ENCODE data around the gene RAB3GAP1. TPM values are rescaled to one million over a fixed set of nuclear protein-coding genes. Genes with fewer than 3 reads are reported as not detected.

The RAB3GAP1 gene
- total RNA-seq, 2 donors from 2014 or later = 28.5 to 29.6 TPM

DNA sequence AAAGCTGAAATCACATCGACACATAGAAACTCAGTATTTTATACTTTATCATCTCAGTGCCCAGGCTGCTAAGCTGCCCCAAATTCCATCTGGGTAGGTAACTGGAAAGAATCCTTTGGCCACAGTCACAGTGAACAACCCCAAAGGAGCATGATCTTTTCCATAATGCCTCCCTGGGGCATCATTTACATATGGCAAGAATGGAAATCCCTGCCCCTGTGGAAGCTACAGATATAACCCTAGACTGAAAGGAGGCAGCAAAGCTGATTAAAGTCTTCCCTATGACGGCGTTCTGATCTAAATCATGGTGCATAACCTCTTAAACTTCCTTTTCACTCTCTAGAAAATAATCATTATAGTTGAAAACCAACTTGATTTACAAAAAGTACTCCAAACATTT is 46.3 kb upstream of the RAB3GAP1 start:
- Mint-ChIP-seq H3K27me3 (ENCODE audit: insufficient read depth) (peaks cover 6% of the 10 kb centered on the region), H3K36me3 (ENCODE audit: low read depth) (no peaks in the 10 kb centered on the region), H3K9me3 (no peaks in the 10 kb centered on the region), H3K27ac (no peak overlapping the region), H3K4me3 (no peak overlapping the region), H3K4me1 (peaks cover 4% of the 10 kb centered on the region)
- no peaks in the 10 kb centered on the region for H3K27me3 ChIP-seq (ENCODE audit: control insufficient read depth, insufficient read depth, low read length, poor library complexity, severe bottlenecking)
- DNase-seq = no peak
- H3K9me3 ChIP-seq (ENCODE audit: control insufficient read depth, low read length) = no peaks in the 10 kb centered on the region
- 63 to 67% methylated on average over 2 to 3 of the region's 3 CpGs for WGBS, 2 experiments (ENCODE audit: insufficient coverage in 1 of 2, insufficient read length in 1 of 2)
- peaks cover 4% of the 10 kb centered on the region for H3K4me1 ChIP-seq (ENCODE audit: control insufficient read depth, insufficient read depth, low read length)
- H3K36me3 ChIP-seq (ENCODE audit: control insufficient read depth, insufficient read depth, low read length) = no peaks in the 10 kb centered on the region
- H3K27ac ChIP-seq (ENCODE audit: low read depth, low read length) = no peak overlapping the region
- H3K4me3 ChIP-seq (ENCODE audit: low read length) = no peak overlapping the region
- TF ChIP-seq, protein P1, sequence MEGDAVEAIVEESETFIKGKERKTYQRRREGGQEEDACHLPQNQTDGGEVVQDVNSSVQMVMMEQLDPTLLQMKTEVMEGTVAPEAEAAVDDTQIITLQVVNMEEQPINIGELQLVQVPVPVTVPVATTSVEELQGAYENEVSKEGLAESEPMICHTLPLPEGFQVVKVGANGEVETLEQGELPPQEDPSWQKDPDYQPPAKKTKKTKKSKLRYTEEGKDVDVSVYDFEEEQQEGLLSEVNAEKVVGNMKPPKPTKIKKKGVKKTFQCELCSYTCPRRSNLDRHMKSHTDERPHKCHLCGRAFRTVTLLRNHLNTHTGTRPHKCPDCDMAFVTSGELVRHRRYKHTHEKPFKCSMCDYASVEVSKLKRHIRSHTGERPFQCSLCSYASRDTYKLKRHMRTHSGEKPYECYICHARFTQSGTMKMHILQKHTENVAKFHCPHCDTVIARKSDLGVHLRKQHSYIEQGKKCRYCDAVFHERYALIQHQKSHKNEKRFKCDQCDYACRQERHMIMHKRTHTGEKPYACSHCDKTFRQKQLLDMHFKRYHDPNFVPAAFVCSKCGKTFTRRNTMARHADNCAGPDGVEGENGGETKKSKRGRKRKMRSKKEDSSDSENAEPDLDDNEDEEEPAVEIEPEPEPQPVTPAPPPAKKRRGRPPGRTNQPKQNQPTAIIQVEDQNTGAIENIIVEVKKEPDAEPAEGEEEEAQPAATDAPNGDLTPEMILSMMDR (conservative IDR thresholded peaks at IDR 0.05) = no peak
- H3K9ac ChIP-seq (ENCODE audit: extremely low read depth, low read length, poor library complexity, severe bottlenecking) = no peak overlapping the region

DNA sequence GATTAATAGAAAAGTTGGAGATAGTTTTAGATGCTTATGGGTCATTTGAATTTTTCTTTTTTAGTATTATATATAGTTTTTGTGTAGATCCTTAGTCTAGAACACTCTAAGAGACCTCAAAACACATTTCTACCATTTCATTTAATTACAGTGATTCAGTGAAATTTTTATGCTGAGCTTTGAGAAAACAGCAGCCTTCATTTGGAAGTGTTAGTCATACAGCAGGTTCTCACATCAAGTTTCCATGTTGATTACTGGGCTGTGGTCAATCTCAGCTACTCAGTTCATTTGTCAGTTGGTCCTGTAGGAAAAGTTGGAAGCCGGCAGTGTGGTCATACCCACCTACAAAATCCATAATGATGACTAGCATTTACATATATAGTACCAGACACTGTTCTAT is 42.8 kb upstream of the RAB3GAP1 start:
- no peak overlapping the region for H3K4me3 ChIP-seq (ENCODE audit: low read length)
- WGBS, 2 experiments (ENCODE audit: insufficient coverage in 1 of 2, insufficient read length in 1 of 2) = 95% methylated on average over 1 of the region's 1 CpG; no CpG with 5 or more reads in 1 of the 2 experiments
- TF ChIP-seq, protein P1 (conservative IDR thresholded peaks at IDR 0.05) = no peak
- Mint-ChIP-seq H3K4me3 (no peak overlapping the region), H3K27me3 (ENCODE audit: insufficient read depth) (peaks cover 5% of the 10 kb centered on the region), H3K36me3 (ENCODE audit: low read depth) (no peaks in the 10 kb centered on the region), H3K9me3 (peaks cover 7% of the 10 kb centered on the region), H3K27ac (no peak overlapping the region), H3K4me1 (peaks cover 13% of the 10 kb centered on the region)
- H3K36me3 ChIP-seq (ENCODE audit: control insufficient read depth, insufficient read depth, low read length) = no peaks in the 10 kb centered on the region
- H3K27ac ChIP-seq (ENCODE audit: low read depth, low read length) = no peak overlapping the region
- DNase-seq = no peak
- H3K27me3 ChIP-seq (ENCODE audit: control insufficient read depth, insufficient read depth, low read length, poor library complexity, severe bottlenecking) = no peaks in the 10 kb centered on the region
- no peak overlapping the region for H3K9ac ChIP-seq (ENCODE audit: extremely low read depth, low read length, poor library complexity, severe bottlenecking)
- no peaks in the 10 kb centered on the region for H3K9me3 ChIP-seq (ENCODE audit: control insufficient read depth, low read length)
- H3K4me1 ChIP-seq (ENCODE audit: control insufficient read depth, insufficient read depth, low read length) = peaks cover 4% of the 10 kb centered on the region

DNA sequence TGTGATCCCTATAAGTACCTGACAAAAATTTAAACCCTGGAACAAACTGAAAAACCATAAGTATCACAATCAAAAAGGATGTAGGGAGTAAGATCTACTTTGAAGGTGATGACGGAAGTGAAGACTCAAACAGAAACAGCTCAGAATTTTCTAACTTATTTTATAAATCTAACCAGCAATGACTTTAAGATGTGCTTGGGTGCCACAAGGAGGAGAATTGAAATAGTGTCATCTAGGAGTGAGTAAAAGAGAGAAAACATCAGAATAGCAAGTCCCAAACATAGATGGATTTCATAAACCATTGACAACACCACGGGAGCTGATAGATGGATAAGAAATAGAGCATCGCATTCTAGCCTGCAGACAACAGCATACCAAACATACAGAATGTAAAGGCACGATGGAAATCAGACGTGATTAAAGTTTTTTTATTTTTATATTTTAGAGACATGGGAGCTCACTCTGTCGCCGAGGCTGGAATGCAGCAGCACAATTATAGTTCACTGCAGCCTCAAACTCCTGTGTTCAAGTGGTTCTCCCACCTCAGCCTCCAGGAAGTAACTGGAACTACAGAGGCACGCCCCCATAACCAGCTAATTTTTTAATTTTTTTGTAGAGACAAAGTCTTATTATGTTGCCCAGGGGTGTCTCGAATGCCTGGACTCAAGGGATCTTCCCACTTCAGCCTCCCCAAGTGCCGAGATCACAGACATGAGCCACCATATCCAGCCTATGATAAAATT is 41.7 kb upstream of the RAB3GAP1 start:
- no peak for DNase-seq
- Histone ChIP-seq H3K27me3 (ENCODE audit: control insufficient read depth, insufficient read depth, low read length, poor library complexity, severe bottlenecking) (no peaks in the 10 kb centered on the region), H3K27ac (ENCODE audit: low read depth, low read length) (no peak overlapping the region), H3K9ac (ENCODE audit: extremely low read depth, low read length, poor library complexity, severe bottlenecking) (no peak overlapping the region), H3K4me1 (ENCODE audit: control insufficient read depth, insufficient read depth, low read length) (peaks cover 4% of the 10 kb centered on the region), H3K9me3 (ENCODE audit: control insufficient read depth, low read length) (no peaks in the 10 kb centered on the region), H3K36me3 (ENCODE audit: control insufficient read depth, insufficient read depth, low read length) (no peaks in the 10 kb centered on the region), H3K4me3 (ENCODE audit: low read length) (no peak overlapping the region)
- H3K36me3 Mint-ChIP-seq (ENCODE audit: low read depth) = no peaks in the 10 kb centered on the region
- peaks cover 10% of the 10 kb centered on the region for H3K9me3 Mint-ChIP-seq
- WGBS, 2 experiments (ENCODE audit: insufficient coverage in 1 of 2, insufficient read length in 1 of 2) = 93 to 94% methylated on average over 6 to 9 of the region's 10 CpGs
- H3K27ac Mint-ChIP-seq = peak overlapping the region; percentile 27
- TF ChIP-seq, protein P1 (conservative IDR thresholded peaks at IDR 0.05) = no peak
- no peak overlapping the region for H3K4me3 Mint-ChIP-seq
- H3K27me3 Mint-ChIP-seq (ENCODE audit: insufficient read depth) = no peaks in the 10 kb centered on the region
- H3K4me1 Mint-ChIP-seq = peaks cover 9% of the 10 kb centered on the region

Data from endodermal cell (in vitro differentiated cells).